ENCODE measurements around the gene TNFAIP8L1. TPM values are rescaled to one million over a fixed set of nuclear protein-coding genes. Genes with fewer than 3 reads are reported as not detected.

The TNFAIP8L1 gene
- total and polyA plus RNA-seq, 4 donors = 15.6 to 29.0 (median 20.1) TPM

DNA sequence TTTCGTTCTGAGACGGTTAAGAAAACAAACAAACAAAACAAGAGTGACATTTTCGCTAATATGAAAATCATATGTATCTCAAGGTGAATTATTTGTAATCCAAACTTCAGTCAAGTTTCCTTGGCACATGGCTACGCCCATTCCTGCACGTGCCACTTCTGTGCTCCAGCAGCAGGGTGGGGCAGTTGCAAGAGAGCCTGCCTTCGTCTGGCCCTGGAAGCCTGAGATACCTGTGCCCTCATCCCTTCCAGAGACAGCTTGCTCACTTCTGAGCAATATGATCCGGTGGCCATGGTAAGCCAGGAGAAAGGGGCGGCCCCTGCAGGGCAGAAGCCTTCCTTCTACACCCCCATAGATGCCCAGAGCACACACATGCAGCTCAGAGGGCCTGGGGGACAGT lies 62.2 kb downstream of the TNFAIP8L1 start (continued):
- TF ChIP-seq, protein P1, sequence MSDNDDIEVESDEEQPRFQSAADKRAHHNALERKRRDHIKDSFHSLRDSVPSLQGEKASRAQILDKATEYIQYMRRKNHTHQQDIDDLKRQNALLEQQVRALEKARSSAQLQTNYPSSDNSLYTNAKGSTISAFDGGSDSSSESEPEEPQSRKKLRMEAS (IDR thresholded peaks at IDR 0.05) = no peak
- TF ChIP-seq, protein P2, sequence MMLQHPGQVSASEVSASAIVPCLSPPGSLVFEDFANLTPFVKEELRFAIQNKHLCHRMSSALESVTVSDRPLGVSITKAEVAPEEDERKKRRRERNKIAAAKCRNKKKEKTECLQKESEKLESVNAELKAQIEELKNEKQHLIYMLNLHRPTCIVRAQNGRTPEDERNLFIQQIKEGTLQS (IDR thresholded peaks at IDR 0.05) = no peak
- no peak for TF ChIP-seq FOXA1 (IDR thresholded peaks at IDR 0.05)
- TF ChIP-seq TAF1 (conservative IDR thresholded peaks at IDR 0.05) = no peak

DNA sequence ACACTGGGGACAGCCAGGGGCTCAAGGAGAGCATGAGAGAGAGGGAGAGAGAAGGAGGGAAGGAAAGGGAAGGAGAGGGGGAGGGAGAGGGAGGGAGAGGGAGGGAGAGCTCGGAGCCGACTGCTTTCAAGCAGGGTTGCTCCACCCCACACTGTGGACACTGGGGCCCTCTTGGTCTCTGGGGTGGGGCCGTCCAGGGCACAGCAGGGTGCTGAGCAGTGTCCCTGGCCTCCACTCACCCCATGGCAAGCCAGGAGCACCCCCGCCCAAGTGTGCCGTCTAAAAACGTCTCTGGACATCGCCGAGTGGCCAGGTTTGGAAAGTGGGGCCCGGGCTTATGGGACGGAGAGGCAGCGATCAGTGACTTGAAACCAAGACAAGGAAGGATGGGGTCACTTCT lies 63.4 kb downstream of the TNFAIP8L1 start:
- no peak overlapping the region for H3K9ac ChIP-seq (ENCODE audit: low read depth in 1 of 2, low read length in 2 of 2)
- no peak overlapping the region for H3K4me3 ChIP-seq (ENCODE audit: low read depth in 1 of 3, low read length in 3 of 3)
- TF ChIP-seq NR2F2 (IDR thresholded peaks at IDR 0.05) (no peak), YY1 (IDR thresholded peaks at IDR 0.05) (no peak), SP1 (IDR thresholded peaks at IDR 0.05) (no peak), TAF1 (conservative IDR thresholded peaks at IDR 0.05) (no peak), HNF4A (conservative IDR thresholded peaks at IDR 0.05) (no peak), FOXA1 (IDR thresholded peaks at IDR 0.05) (no peak), GABPA (IDR thresholded peaks at IDR 0.05 in 1 of 2, conservative IDR thresholded peaks at IDR 0.05 in 1 of 2) (no peak)
- TF ChIP-seq, protein P3, sequence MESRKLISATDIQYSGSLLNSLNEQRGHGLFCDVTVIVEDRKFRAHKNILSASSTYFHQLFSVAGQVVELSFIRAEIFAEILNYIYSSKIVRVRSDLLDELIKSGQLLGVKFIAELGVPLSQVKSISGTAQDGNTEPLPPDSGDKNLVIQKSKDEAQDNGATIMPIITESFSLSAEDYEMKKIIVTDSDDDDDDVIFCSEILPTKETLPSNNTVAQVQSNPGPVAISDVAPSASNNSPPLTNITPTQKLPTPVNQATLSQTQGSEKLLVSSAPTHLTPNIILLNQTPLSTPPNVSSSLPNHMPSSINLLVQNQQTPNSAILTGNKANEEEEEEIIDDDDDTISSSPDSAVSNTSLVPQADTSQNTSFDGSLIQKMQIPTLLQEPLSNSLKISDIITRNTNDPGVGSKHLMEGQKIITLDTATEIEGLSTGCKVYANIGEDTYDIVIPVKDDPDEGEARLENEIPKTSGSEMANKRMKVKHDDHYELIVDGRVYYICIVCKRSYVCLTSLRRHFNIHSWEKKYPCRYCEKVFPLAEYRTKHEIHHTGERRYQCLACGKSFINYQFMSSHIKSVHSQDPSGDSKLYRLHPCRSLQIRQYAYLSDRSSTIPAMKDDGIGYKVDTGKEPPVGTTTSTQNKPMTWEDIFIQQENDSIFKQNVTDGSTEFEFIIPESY (IDR thresholded peaks at IDR 0.05) = no peak
- TF ChIP-seq, protein P4, sequence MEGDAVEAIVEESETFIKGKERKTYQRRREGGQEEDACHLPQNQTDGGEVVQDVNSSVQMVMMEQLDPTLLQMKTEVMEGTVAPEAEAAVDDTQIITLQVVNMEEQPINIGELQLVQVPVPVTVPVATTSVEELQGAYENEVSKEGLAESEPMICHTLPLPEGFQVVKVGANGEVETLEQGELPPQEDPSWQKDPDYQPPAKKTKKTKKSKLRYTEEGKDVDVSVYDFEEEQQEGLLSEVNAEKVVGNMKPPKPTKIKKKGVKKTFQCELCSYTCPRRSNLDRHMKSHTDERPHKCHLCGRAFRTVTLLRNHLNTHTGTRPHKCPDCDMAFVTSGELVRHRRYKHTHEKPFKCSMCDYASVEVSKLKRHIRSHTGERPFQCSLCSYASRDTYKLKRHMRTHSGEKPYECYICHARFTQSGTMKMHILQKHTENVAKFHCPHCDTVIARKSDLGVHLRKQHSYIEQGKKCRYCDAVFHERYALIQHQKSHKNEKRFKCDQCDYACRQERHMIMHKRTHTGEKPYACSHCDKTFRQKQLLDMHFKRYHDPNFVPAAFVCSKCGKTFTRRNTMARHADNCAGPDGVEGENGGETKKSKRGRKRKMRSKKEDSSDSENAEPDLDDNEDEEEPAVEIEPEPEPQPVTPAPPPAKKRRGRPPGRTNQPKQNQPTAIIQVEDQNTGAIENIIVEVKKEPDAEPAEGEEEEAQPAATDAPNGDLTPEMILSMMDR (IDR thresholded peaks at IDR 0.05; ENCODE audit: low read depth, low read length, missing input control) = no peak
- TF ChIP-seq, protein P2 (IDR thresholded peaks at IDR 0.05) = no peak
- TF ChIP-seq, protein P5, sequence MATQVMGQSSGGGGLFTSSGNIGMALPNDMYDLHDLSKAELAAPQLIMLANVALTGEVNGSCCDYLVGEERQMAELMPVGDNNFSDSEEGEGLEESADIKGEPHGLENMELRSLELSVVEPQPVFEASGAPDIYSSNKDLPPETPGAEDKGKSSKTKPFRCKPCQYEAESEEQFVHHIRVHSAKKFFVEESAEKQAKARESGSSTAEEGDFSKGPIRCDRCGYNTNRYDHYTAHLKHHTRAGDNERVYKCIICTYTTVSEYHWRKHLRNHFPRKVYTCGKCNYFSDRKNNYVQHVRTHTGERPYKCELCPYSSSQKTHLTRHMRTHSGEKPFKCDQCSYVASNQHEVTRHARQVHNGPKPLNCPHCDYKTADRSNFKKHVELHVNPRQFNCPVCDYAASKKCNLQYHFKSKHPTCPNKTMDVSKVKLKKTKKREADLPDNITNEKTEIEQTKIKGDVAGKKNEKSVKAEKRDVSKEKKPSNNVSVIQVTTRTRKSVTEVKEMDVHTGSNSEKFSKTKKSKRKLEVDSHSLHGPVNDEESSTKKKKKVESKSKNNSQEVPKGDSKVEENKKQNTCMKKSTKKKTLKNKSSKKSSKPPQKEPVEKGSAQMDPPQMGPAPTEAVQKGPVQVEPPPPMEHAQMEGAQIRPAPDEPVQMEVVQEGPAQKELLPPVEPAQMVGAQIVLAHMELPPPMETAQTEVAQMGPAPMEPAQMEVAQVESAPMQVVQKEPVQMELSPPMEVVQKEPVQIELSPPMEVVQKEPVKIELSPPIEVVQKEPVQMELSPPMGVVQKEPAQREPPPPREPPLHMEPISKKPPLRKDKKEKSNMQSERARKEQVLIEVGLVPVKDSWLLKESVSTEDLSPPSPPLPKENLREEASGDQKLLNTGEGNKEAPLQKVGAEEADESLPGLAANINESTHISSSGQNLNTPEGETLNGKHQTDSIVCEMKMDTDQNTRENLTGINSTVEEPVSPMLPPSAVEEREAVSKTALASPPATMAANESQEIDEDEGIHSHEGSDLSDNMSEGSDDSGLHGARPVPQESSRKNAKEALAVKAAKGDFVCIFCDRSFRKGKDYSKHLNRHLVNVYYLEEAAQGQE (IDR thresholded peaks at IDR 0.05) = no peak
- no peaks in the 10 kb centered on the region for H3K9me3 ChIP-seq (ENCODE audit: control insufficient read depth in 4 of 4, low read length in 3 of 4)
- H3K27ac ChIP-seq (ENCODE audit: low read depth in 1 of 2, low read length in 2 of 2) = no peak overlapping the region
- peaks cover 10 to 29% (median 25%) of the 10 kb centered on the region in 4 donors for H3K4me1 ChIP-seq (ENCODE audit: control insufficient read depth in 4 of 4, insufficient read depth in 4 of 4, low read length in 3 of 4)
- no peaks in the 10 kb centered on the region for H3K27me3 ChIP-seq (ENCODE audit: control insufficient read depth in 4 of 4, insufficient read depth in 4 of 4, low read length in 3 of 4)
- 91% methylated on average over 11 of the region's 11 CpGs for WGBS
- DNase-seq (ENCODE audit: low spot score) = no peak
- peaks cover 24 to 45% (median 38%) of the 10 kb centered on the region in 4 donors for H3K36me3 ChIP-seq (ENCODE audit: control insufficient read depth in 4 of 4, insufficient read depth in 3 of 4, low read depth in 1 of 4, low read length in 3 of 4)

Data from liver (tissue), 9 donors.